Measurements from ENCODE around the gene VGLL4.
"Not testable (repeated sequence)": the region's sequence is repeated elsewhere in the genome, so short reads cannot be mapped to it uniquely, and the experiment has no call there.

VGLL4 gene

GRCh38 chr3:11643605-11644087 lies at the start of gene VGLL4:
VGLL4 (minus strand) TSS chr3:11643915; CDS start chr3:11643518, 397 bp downstream.
- ChIA-PET POLR2A (interaction anchor here (0.8 to 1.6 kb wide), 4 partner anchors 52 to 263 kb away, joined by 3 to 6 read pairs (median 4); no protein-coding TSS in a partner anchor), CTCF (interaction anchor here (0.5 to 1.1 kb wide), 3 partner anchors 178 to 309 kb away, joined by 3 read pairs; no protein-coding TSS in a partner anchor)
- TF ChIP-seq L3MBTL2 (conservative IDR thresholded peaks at IDR 0.05): peak; percentile 50
- no peak for TF ChIP-seq SUZ12 (IDR thresholded peaks at IDR 0.05)
- TF ChIP-seq HDGF (IDR thresholded peaks at IDR 0.05; ENCODE audit: borderline replicate concordance): no peak
- TF ChIP-seq CTBP1 (IDR thresholded peaks at IDR 0.05; ENCODE audit: borderline replicate concordance): no peak
- TF ChIP-seq FOXA1 (IDR thresholded peaks at IDR 0.05): no peak
- no peak for TF ChIP-seq TARDBP (IDR thresholded peaks at IDR 0.05)
- no peak for TF ChIP-seq SP1 (IDR thresholded peaks at IDR 0.05)
- no peak for TF ChIP-seq FOXM1 (IDR thresholded peaks at IDR 0.05; ENCODE audit: borderline replicate concordance)
- TF ChIP-seq ARNT (IDR thresholded peaks at IDR 0.05): no peak
- TF ChIP-seq LEF1 (IDR thresholded peaks at IDR 0.05; ENCODE audit: borderline replicate concordance): no peak
- no peak for TF ChIP-seq NFRKB (IDR thresholded peaks at IDR 0.05)
- TF ChIP-seq BHLHE40 (IDR thresholded peaks at IDR 0.05; ENCODE audit: borderline replicate concordance): no peak
- TF ChIP-seq ELF4 (IDR thresholded peaks at IDR 0.05): no peak
- TF ChIP-seq ZNF384 (IDR thresholded peaks at IDR 0.05): peak; percentile 95
- TF ChIP-seq, protein P1, sequence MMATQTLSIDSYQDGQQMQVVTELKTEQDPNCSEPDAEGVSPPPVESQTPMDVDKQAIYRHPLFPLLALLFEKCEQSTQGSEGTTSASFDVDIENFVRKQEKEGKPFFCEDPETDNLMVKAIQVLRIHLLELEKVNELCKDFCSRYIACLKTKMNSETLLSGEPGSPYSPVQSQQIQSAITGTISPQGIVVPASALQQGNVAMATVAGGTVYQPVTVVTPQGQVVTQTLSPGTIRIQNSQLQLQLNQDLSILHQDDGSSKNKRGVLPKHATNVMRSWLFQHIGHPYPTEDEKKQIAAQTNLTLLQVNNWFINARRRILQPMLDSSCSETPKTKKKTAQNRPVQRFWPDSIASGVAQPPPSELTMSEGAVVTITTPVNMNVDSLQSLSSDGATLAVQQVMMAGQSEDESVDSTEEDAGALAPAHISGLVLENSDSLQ (IDR thresholded peaks at IDR 0.05): no peak
- TF ChIP-seq FOXK2 (IDR thresholded peaks at IDR 0.05): no peak
- peak; percentile 73 for DNase-seq (ENCODE audit: extremely low spot score)

GRCh38 chr3:11692532-11692813 lies 48.8 kb upstream of the VGLL4 start:
- ChIA-PET POLR2A (no interaction called here), CTCF (interaction anchor here (0.6 kb wide), 1 partner anchor 74 kb away, joined by 3 read pairs; no protein-coding TSS in a partner anchor)
- TF ChIP-seq SUZ12 (IDR thresholded peaks at IDR 0.05): no peak
- TF ChIP-seq BHLHE40 (IDR thresholded peaks at IDR 0.05; ENCODE audit: borderline replicate concordance): no peak
- no peak for TF ChIP-seq CTBP1 (IDR thresholded peaks at IDR 0.05; ENCODE audit: borderline replicate concordance)
- TF ChIP-seq SP1 (IDR thresholded peaks at IDR 0.05): no peak
- TF ChIP-seq, protein P1 (IDR thresholded peaks at IDR 0.05): no peak
- TF ChIP-seq L3MBTL2 (conservative IDR thresholded peaks at IDR 0.05): no peak
- TF ChIP-seq ELF4 (IDR thresholded peaks at IDR 0.05): no peak
- TF ChIP-seq ARNT (IDR thresholded peaks at IDR 0.05): no peak
- no peak for TF ChIP-seq FOXA1 (IDR thresholded peaks at IDR 0.05)
- DNase-seq (ENCODE audit: extremely low spot score): no peak

- DNase-seq (ENCODE audit: extremely low spot score): no peak
- TF ChIP-seq SUZ12 (IDR thresholded peaks at IDR 0.05) (no peak), HDGF (IDR thresholded peaks at IDR 0.05; ENCODE audit: borderline replicate concordance) (no peak), SP1 (IDR thresholded peaks at IDR 0.05) (no peak), FOXM1 (IDR thresholded peaks at IDR 0.05; ENCODE audit: borderline replicate concordance) (no peak), CTBP1 (IDR thresholded peaks at IDR 0.05; ENCODE audit: borderline replicate concordance) (no peak)
- CTCF ChIA-PET: interaction anchor here (0.5 to 0.6 kb wide), 3 partner anchors 15 to 73 kb away, joined by 3 to 4 read pairs (median 3); no protein-coding TSS in a partner anchor
- POLR2A ChIA-PET: interaction anchor here (0.8 kb wide), 1 partner anchor 11 kb away, joined by 3 read pairs; no protein-coding TSS in a partner anchor
These were observed 48.2 kb upstream of the VGLL4 start for GRCh38 chr3:11691767-11692531.

DNA sequence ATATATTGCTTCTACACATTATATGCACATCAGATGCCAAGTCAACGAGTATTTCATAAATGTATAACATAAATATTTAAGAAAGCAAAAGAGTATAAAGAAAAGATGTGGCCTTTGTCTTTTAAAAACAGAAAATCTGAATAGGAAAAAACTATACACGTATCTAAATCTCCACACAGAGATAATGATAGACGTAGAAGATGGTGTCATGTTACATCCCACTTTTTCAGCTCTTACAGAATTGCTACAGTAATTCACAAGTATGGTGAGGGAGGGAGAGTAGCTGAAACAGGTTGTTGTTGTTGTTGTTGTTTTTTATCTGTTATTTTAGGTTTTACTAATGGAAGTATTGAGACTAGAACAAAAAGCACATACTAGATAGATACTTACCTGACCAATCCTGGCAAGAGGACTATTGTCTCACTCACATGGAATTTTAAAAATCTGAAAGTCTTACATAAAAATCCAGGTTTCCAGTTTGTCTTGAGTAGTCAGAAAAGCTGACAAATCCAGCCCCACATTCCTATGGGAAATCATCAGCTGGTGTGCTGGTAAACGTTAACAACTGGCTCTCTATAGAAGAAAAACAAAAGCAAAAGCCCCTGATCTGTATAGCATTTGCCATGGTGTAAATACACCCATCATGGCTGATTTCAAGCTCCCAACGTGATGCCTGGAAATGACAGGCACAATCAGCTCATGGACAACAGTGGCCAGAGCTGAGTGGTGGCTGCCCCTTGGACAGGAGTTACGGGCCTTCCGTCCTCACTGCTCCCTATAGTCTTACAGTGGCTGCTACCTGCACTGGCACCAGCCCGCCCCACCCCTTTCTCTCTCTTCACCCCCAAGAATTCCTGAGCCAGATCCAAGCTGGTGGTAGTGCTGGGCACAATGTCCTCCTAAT lies 47.4 kb upstream of the VGLL4 start:
- ChIA-PET CTCF (interaction anchor here (0.5 kb wide), 1 partner anchor 16 kb away, joined by 3 read pairs; no protein-coding TSS in a partner anchor), POLR2A (interaction anchor here (0.8 kb wide), 1 partner anchor 11 kb away, joined by 3 read pairs; no protein-coding TSS in a partner anchor)
- DNase-seq (ENCODE audit: extremely low spot score): no peak
- TF ChIP-seq, protein P1 (IDR thresholded peaks at IDR 0.05): no peak
- no peak for TF ChIP-seq FOXA1 (IDR thresholded peaks at IDR 0.05)
- TF ChIP-seq SP1 (IDR thresholded peaks at IDR 0.05): no peak
- TF ChIP-seq SUZ12 (IDR thresholded peaks at IDR 0.05): no peak
- TF ChIP-seq FOXM1 (IDR thresholded peaks at IDR 0.05; ENCODE audit: borderline replicate concordance): no peak
- no peak for TF ChIP-seq ZNF384 (IDR thresholded peaks at IDR 0.05)
- no peak for TF ChIP-seq ARNT (IDR thresholded peaks at IDR 0.05)
- TF ChIP-seq CTBP1 (IDR thresholded peaks at IDR 0.05; ENCODE audit: borderline replicate concordance): no peak
- no peak for TF ChIP-seq L3MBTL2 (conservative IDR thresholded peaks at IDR 0.05)
- TF ChIP-seq LEF1 (IDR thresholded peaks at IDR 0.05; ENCODE audit: borderline replicate concordance): no peak
- TF ChIP-seq TARDBP (IDR thresholded peaks at IDR 0.05): no peak
- TF ChIP-seq HDGF (IDR thresholded peaks at IDR 0.05; ENCODE audit: borderline replicate concordance): no peak
- TF ChIP-seq NFRKB (IDR thresholded peaks at IDR 0.05): no peak
- no peak for TF ChIP-seq BHLHE40 (IDR thresholded peaks at IDR 0.05; ENCODE audit: borderline replicate concordance)
- TF ChIP-seq ELF4 (IDR thresholded peaks at IDR 0.05): no peak

DNA sequence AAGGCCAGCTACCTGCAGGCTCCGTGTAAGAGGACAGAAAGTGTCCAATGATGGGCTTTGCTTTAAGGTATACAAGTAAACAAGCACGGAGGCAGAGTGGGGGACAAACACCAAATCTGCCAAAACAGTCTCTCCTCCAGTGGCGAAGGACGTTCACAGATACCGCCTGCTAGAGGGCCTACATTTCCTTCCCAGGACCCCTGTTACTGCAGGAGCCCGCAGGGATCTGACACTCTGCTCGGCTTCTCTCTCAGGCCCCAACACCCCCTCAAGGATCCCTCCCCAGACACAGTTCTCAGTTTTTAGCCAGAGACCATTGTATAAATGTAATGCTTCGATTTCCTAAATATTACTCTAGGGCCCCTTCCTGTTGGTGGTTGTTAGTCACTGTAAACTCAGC lies 46.0 kb upstream of the VGLL4 start:
- TF ChIP-seq NFRKB (IDR thresholded peaks at IDR 0.05) (no peak), SUZ12 (IDR thresholded peaks at IDR 0.05) (no peak), BHLHE40 (IDR thresholded peaks at IDR 0.05; ENCODE audit: borderline replicate concordance) (no peak), ELF4 (IDR thresholded peaks at IDR 0.05) (no peak), ZNF384 (IDR thresholded peaks at IDR 0.05) (no peak), ARNT (IDR thresholded peaks at IDR 0.05) (no peak), FOXA1 (IDR thresholded peaks at IDR 0.05) (no peak), LEF1 (IDR thresholded peaks at IDR 0.05; ENCODE audit: borderline replicate concordance) (no peak), HDGF (IDR thresholded peaks at IDR 0.05; ENCODE audit: borderline replicate concordance) (no peak), CTBP1 (IDR thresholded peaks at IDR 0.05; ENCODE audit: borderline replicate concordance) (no peak), FOXK2 (IDR thresholded peaks at IDR 0.05) (no peak)
- TF ChIP-seq, protein P1 (IDR thresholded peaks at IDR 0.05): no peak
- ChIA-PET CTCF (no interaction called here), POLR2A (no interaction called here)
- DNase-seq (ENCODE audit: extremely low spot score): no peak

DNA sequence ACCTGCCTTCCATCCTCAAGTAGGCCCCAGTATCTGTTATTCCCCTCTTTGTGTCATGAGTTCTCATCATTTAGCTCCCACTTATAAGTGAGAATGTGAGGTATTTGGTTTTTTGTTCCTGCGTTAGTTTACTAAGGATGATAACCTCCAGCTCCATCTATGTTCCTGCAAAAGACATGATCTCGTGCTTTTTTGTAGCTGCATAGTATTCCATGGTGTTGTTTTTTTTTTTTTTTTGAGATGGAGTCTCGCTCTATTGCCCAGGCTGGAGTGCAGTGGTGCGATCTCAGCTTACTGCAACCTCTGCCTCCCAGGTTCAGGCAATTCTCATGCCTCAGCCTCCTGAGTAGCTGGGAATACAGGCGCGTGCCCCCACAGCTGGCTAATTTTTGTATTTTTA lies 41.3 kb upstream of the VGLL4 start:
- DNase-seq (ENCODE audit: extremely low spot score); POLR2A ChIA-PET; CTCF ChIA-PET: not testable (repeated sequence)
